Mucosa of descending colon (tissue), 3 donors: ENCODE measurements around the gene ANKRD33. TPM values are rescaled to one million over a fixed set of nuclear protein-coding genes. Genes with fewer than 3 reads are reported as not detected.
A peak's percentile ranks its signal among the peaks of the same experiment; 100 is the strongest.

Experiments used
- ATAC-seq: fragments of 200-7000 bp; cut with Tn5 transposase; one replicate; pipeline ENCODE4 v1.9.1; 2020; ENCODE audit warnings: mild to moderate bottlenecking, moderate library complexity
- DNase-seq, 3 donors: peaks; one replicate each; pipeline ENCODE4 v3.0.0-alpha.2; 2020
- H3K36me3 ChIP-seq: fragments of 200-600 bp; one replicate; pipeline ENCODE4 v1.8.0; 2021; ENCODE audit warnings: low read depth, mild to moderate bottlenecking
- H3K4me1 ChIP-seq: fragments of 200-600 bp; one replicate; pipeline ENCODE4 v1.8.0; 2021; ENCODE audit warnings: low read depth, mild to moderate bottlenecking
- H3K4me3 ChIP-seq: fragments of 200-600 bp; one replicate; pipeline ENCODE4 v1.8.0; 2021; ENCODE audit warnings: mild to moderate bottlenecking
- H3K9me3 ChIP-seq: fragments of 200-600 bp; one replicate; pipeline ENCODE4 v1.8.0; 2021; ENCODE audit warnings: mild to moderate bottlenecking
- intact Hi-C, 2 donors: fragments of 100-400 bp; cut with DNase I in 1 of 2; cut with micrococcal nuclease in 1 of 2; formaldehyde crosslinking; loops; one replicate each; pipeline versions ENCODE4 v1.11.0 to v1.11.1; 2022; cut with DNase I, micrococcal nuclease
- total RNA-seq, 3 donors: library from RNA; stranded (reverse); fragmentation: NEBNext Ultra II Directional in 2 of 3; extraction: Animal tissue kit (Norgen Biotek cat#: 25700) in 2 of 3; gene quantifications; one replicate each; pipeline versions ENCODE4 v1.2.1 to v1.2.4, GENCODE V29; 2021 to 2023
- TF ChIP-seq, protein P1 (sequence below): fragments of 200-600 bp; IDR thresholded peaks from one replicate; pipeline ENCODE4 v1.8.0; 2022; ENCODE audit warnings: antibody characterized with exemption, mild to moderate bottlenecking
- donor health status: DM: no; HTN: no; CAD: no; lungs with moderate emphysema.
- donor health status: DM: no; HTN: no; CAD: no.
- donor health status: DM: no; HTN: yes; CAD: no.

ANKRD33 gene
- total RNA-seq, 3 donors from 2014 or later: 0.46 TPM; not detected in 2

DNA sequence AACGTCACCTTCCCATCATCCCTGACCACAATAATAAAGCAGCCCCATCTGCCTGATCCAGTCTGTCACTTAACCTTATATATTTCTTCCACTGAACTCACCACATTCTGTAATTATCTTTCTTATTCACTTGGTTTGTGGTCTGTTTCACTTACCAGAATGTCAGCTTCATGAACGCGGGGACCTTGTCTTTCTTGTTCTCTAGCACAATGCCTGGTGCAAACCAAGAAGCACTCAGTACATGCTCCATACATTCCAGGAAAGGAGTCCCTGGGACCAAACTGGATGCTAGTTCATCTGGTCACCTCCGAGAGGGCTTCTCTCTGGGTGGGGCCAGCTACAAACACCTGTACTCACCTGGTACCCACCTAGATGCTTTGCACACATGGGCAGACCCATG is 17.4 kb upstream of the ANKRD33 start:
- Histone ChIP-seq H3K4me1 (peaks cover 7% of the 10 kb centered on the region), H3K36me3 (no peaks in the 10 kb centered on the region), H3K9me3 (no peaks in the 10 kb centered on the region), H3K4me3 (no peak overlapping the region)
- ATAC-seq: no peak
- intact Hi-C loops: no loop called here
- TF ChIP-seq, protein P1, sequence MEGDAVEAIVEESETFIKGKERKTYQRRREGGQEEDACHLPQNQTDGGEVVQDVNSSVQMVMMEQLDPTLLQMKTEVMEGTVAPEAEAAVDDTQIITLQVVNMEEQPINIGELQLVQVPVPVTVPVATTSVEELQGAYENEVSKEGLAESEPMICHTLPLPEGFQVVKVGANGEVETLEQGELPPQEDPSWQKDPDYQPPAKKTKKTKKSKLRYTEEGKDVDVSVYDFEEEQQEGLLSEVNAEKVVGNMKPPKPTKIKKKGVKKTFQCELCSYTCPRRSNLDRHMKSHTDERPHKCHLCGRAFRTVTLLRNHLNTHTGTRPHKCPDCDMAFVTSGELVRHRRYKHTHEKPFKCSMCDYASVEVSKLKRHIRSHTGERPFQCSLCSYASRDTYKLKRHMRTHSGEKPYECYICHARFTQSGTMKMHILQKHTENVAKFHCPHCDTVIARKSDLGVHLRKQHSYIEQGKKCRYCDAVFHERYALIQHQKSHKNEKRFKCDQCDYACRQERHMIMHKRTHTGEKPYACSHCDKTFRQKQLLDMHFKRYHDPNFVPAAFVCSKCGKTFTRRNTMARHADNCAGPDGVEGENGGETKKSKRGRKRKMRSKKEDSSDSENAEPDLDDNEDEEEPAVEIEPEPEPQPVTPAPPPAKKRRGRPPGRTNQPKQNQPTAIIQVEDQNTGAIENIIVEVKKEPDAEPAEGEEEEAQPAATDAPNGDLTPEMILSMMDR: no peak
- no peak for DNase-seq

DNA sequence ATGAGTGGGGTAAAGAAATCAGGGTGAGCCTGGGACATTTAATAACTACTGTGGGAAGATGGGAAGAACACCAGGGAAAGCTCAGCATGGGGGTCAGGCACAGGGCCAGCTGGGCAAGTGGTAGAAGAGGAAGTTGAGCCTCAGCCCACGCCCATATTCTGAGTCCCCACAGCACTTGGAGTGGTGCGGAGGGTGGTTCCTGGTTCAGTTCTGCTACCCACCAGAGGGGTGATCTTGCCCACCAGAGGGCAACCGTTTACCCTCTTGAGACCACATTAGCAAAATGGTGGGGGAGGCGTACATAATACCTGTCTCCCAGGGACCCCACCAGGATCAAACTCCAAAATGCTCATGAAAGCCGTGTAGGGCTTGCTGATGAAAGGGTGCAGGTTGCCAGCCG is 16.8 kb upstream of the ANKRD33 start:
- intact Hi-C loops: no loop called here
- ATAC-seq (no peak), DNase-seq (no peak)
- H3K4me3 ChIP-seq: no peak overlapping the region
- no peaks in the 10 kb centered on the region for H3K9me3 ChIP-seq
- H3K4me1 ChIP-seq: peaks cover 7% of the 10 kb centered on the region
- TF ChIP-seq, protein P1: no peak
- no peaks in the 10 kb centered on the region for H3K36me3 ChIP-seq

DNA sequence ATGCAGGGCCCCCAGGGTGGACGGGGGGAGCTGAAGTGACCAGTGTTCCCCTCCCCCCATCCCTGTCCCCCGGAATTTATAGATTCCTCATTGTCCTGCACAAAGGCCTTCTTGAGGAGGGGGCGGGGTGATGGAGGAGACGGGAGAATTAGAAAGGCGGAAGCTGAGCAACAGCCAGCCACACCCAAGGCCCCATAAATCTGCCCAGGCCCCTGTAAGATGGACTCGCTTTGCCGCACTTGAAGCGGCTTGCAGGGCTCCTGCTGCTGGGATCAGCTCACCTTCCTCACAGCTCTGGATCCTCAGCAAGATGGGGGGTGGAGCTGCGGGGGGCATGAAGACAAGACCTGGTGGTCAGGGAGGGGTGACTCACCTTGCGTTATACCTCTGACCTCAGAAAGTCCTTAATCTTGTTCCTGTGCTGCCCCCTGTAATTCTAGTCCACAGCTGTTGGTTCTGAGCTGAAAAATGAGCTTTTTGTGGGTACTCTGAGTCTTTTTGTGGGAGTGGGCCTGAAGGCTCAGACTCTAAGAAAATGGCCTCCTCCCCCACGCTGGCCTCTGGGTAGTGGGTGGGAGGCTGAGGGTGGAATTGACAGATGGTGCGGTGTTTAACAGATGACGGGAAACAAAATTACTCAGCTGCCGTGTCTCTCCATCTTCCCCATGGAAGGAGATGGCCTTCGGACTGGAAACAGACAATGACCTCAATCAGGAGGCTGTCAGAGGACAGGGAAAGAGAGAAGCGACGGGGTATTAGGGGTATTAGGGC is 15.8 kb upstream of the ANKRD33 start:
- DNase-seq (peak in 1 of 3 donors; percentile 54), ATAC-seq (peak; percentile 59)
- H3K9me3 ChIP-seq: no peaks in the 10 kb centered on the region
- H3K4me3 ChIP-seq: no peak overlapping the region
- TF ChIP-seq, protein P1: no peak
- peaks cover 7% of the 10 kb centered on the region for H3K4me1 ChIP-seq
- intact Hi-C loops: no loop called here
- no peaks in the 10 kb centered on the region for H3K36me3 ChIP-seq

- intact Hi-C loops: no loop called here
- no peak for DNase-seq
Measured at GRCh38 chr12:51872689-51872981, 15.3 kb upstream of the ANKRD33 start.

DNA sequence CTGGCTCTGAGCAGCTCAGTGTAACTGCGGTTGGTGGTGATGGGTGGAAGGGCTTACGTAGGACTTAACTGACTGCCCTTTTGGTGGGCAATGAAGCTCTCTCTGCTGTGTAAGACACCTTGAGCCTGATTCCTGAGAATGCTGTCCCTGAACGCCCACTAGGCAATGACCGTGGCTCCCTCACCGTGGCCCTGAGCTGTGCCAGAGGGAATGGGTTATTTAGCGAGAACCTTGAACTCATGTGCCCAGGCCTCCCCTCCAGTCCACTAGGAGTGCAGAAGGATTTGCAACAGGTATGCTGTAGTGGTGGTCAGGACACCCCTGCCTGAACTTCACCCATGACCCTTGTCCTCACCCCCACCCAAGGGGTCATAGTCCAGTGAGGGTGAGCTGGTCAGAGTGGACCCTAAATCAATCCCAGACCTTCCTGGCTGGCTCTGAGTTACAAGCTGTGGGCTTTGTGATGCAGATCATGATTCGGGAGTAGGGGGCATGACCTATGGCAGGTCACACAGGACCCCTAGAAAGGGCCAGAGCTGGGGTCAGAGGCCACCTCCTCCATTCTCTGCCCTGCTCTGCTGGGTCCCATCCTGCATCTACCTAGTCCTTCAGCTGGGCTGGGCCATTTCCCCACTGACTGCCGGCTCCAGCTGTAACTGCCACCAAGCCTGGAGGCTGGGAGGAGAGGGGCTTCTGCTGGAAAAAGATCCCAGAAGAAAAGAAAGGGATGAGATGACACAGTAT is 14.5 kb upstream of the ANKRD33 start:
- DNase-seq (peak in 1 of 3 donors; percentile 10), ATAC-seq (no peak)
- TF ChIP-seq, protein P1: no peak
- Histone ChIP-seq H3K9me3 (no peaks in the 10 kb centered on the region), H3K36me3 (no peaks in the 10 kb centered on the region), H3K4me1 (peaks cover 7% of the 10 kb centered on the region), H3K4me3 (no peak overlapping the region)
- intact Hi-C loops: no loop called here

More at GRCh38 chr12:51872689-51872981, 15.3 kb upstream of the ANKRD33 start:
- H3K4me3 ChIP-seq: no peak overlapping the region
- no peak for ATAC-seq
- H3K4me1 ChIP-seq: peaks cover 7% of the 10 kb centered on the region
- no peaks in the 10 kb centered on the region for H3K36me3 ChIP-seq
- no peaks in the 10 kb centered on the region for H3K9me3 ChIP-seq
- TF ChIP-seq, protein P1: no peak
